EL (cell line): ENCODE data around the gene ATG9A.
"Not testable (repeated sequence)": the region's sequence is repeated elsewhere in the genome, so short reads cannot be mapped to it uniquely, and the experiment has no call there.

Experiments
- DNase-seq: peaks from one replicate; pipeline ENCODE4 v3.0.0-alpha.2; 2016

ATG9A gene

GRCh38 chr2:219229305-219230058 lies at the start of gene ATG9A, which contains the start of gene ANKZF1:
Gene ATG9A, minus strand, starts transcription at chr2:219229636. Its CDS starts 1,612 bp downstream, at chr2:219228024.
Gene ANKZF1, plus strand, starts transcription at chr2:219229806. Its CDS starts 452 bp downstream, at chr2:219230258.
- peak; percentile 99 for DNase-seq

DNA sequence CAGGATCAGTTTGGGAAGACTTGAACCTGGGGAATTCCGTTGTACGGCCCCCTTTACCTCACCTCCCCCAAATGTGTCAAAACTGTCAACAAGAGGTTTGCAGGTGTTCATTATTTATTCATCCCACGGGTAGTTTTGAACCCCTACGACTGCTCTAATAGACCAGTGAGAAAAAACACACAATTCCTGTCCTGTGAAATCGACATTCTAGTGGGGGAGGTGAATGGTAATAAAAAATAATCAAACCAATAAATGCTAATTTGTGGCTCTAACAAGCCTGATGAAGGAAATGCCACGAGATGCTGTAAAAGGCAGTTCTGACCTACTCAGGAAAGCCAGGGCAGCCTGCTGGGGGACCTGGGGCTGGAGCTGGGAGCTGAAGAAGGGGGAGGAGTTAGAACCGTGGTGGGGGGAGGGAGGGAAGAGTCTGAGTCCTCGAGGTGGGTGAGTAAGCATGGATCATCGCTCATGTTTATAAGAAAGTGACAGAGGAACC lies 49.3 kb upstream of the ATG9A start:
- DNase-seq = no peak

- DNase-seq = peak; percentile 78
Measured at GRCh38 chr2:219277703-219278654, 48.5 kb upstream of the ATG9A start.

DNA sequence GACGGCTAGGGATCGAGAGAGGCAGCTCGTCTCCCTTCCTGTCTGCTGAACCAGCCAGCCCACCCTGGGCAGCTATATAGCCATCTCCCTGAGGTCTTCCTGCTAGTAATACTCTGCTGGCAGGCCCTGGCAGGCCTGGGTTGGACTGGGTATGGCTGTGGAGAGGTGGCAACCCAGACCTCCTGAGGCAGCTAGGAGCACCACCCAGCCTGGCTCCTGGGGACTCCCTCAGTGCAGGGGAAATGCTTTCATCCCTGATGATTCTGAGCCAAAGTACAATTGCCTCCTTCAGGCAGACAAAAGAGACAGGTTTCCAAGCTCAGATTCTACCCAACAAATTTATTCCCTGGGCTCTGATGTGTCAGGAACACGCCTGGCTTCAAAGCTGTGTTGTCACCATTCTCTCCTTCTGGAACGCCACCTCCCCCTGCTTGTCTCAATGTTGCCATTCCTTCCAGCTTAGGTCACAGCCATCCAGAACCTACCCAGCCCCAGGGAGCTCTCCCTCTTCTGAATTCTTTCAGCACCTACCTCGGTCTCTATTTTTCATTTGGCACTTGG lies 45.0 kb upstream of the ATG9A start:
- peak; percentile 86 for DNase-seq

GRCh38 chr2:219273937-219274336 lies 44.5 kb upstream of the ATG9A start:
- peak; percentile 65 for DNase-seq

- DNase-seq = peak; percentile 43
Measured at GRCh38 chr2:219272995-219273394, 43.6 kb upstream of the ATG9A start.

- DNase-seq = no peak
Measured at GRCh38 chr2:219272356-219272755, 42.9 kb upstream of the ATG9A start.

GRCh38 chr2:219271021-219271420 lies 41.6 kb upstream of the ATG9A start:
- DNase-seq = no peak

DNA sequence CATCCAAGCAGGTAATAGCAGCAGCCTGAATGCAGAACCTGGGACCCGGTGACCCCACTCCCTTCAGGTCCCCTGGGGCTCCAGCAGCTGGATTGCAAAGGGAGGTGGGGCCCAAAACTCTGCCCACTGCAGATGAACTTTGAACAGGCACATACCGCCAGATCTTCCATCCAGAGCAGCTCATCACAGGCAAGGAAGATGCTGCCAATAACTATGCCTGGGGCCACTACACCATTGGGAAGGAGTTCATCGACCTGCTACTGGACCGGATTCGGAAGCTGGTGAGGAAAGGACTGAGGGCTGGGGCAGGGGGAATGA lies 40.6 kb upstream of the ATG9A start:
- DNase-seq = no peak

DNA sequence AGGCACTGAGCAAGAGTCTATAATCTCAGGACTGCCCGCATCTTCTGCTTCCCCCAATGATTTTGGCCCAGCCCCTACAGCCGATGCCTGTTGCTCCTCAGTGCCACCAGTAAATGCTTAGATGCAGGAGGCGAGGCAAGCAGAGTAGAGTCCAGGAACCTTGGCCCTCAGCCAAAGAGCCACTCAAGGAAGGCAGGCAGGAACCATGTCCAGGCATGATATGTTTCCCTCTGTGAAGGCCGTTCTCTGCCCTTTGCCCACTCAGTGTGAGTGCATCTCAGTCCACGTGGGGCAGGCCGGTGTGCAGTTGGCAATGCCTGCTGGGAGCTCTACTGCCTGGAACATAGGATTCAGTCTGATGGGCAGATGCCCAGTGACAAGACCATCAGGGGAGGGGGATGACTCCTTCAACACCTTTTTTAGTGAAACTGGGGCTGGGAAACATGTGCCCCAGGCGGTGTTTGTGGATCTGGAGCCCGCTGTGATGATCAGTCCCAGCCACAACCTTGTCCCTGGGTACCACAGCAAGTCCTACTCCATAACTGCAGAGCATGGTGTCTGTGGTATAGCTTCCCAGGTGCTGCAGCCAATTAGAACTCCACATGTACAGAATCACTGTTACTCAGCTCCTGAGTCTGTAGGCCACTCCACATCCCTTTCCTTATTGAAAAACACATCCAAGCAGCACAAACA lies 40.1 kb upstream of the ATG9A start:
- DNase-seq = no peak

GRCh38 chr2:219268294-219268693 lies 38.9 kb upstream of the ATG9A start:
- DNase-seq = no peak

- DNase-seq = no peak
Measured at GRCh38 chr2:219266886-219267285, 37.5 kb upstream of the ATG9A start.

DNA sequence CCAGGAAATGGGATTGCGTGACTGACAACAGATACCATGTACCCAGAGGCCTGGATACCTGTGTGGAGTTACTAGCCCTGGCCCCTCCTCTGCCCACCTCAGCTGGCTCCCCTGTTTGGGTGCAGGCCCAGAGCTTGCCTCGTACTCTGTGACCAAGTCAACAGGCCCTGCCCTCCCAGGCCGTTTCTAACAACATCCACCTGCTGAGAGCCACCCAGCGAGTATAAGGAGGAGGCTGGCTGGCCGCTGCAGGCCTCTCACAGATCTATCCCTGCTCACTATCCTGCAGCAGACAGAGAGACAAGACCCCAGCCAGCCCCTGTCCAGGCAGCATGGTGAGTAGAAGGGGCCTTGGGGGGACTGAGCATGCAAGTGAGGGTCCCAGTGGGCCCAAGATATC lies 36.8 kb upstream of the ATG9A start:
- DNase-seq = no peak

DNA sequence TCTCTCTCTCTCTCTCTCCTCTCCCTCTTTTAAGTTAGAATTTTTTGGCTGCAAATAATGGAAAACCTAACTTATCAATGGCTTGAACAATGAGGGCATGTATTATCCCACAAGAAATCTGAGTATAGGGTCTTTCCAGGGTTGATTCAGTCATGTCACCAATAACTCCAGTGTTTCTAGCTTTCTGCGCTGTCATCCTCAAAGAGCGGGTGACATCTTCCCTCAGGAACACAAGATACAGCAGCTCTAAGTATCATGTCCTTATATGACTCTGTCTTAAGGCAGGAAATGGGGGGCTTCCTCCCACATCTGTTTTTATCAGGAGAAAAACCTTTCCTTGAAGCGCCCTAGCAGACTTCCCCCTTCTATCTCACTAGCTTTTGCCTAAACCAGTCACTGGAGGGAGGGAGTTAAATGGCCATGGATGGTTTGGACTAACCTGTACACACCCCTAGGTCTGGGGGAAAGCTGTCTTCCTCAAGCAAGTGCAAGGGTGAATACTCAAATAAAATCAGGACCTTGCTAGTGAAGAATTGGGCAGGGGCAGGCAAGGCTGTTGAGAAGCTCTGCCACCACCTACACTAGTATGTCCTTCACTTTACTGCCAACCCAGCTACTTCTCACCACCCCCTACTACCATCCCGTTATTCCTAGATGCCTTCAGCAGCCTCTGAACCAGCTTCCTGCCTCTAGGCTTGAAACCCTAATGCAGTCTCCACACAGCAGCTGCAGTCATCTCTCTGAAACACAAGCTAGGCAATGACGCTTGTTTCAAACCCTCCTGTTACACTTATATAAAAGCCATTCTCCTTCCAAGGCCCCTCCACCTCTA lies 31.8 kb upstream of the ATG9A start:
- DNase-seq = no peak

DNA sequence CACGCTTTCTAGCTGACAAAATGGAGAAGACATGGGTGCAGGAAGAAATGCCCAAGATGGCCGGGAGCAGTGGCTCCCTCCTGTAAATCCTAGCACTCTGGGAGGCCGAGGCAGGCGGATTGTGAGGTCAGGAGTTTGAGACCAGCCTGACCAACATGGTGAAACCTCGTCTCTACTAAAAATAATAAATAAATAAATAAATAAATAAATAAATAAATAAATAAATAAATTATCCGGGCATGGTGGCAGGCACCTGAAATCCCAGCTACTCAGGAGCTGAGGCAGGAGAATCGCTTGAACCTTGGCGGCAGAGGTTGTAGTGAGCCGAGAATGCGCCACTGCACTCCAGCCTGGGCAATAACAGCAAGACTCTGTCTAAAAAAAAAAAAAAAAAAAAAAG lies 29.5 kb upstream of the ATG9A start:
- not testable (repeated sequence) for DNase-seq

GRCh38 chr2:219254590-219255201 lies 25.3 kb upstream of the ATG9A start:
- no peak for DNase-seq

GRCh38 chr2:219253753-219254589 lies 24.5 kb upstream of the ATG9A start, which contains the start of gene TUBA4A:
Gene TUBA4A, minus strand, starts transcription at chr2:219253918. Its CDS starts 60 bp downstream, at chr2:219253858.
- peak; percentile 63 for DNase-seq

GRCh38 chr2:219252900-219253752 lies 23.7 kb upstream of the ATG9A start, which contains the start of gene TUBA4B:
Gene TUBA4B, plus strand, starts transcription at chr2:219253243. Its CDS starts 165 bp downstream, at chr2:219253408.
- peak; percentile 37 for DNase-seq

DNA sequence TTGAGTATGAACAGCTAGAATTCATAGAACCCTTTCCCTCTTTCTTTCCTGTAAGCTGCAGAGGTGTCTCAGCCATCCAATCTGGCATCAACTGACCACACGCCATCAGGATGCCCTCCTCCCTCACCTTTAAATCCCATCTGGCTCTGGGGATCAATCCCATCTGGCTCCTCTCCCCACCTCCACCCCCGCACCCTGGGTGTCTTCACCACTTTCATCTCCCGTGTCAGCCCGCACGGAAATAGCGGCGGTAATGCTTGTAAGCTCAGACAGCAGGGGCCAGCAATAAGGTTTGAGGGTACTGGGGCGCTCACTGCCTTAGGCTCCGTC lies 23.1 kb upstream of the ATG9A start:
- no peak for DNase-seq
